Liver (tissue), 3 donors: ENCODE measurements around the gene NHP2.

Experiments used
- ATF3 ChIP-seq: IDR thresholded peaks from 2 replicates; pipeline ENCODE4 v1.6.1; 2016; ENCODE audit warnings: antibody characterized with exemption
- CTCF ChIP-seq: fragments of 150-350 bp; IDR thresholded peaks from 2 replicates; pipeline ENCODE4 v1.5.1; 2017; ENCODE audit warnings: improper control_type of control experiment, low read depth, low read length; ENCODE audit not compliant: missing input control
- EGR1 ChIP-seq, 2 donors: IDR thresholded peaks; 2 replicates each; pipeline ENCODE4 v1.6.1; 2016 to 2018; ENCODE audit warnings: antibody characterized with exemption in 2 of 2, low read depth in 2 of 2
- FOXA1 ChIP-seq: IDR thresholded peaks from 2 replicates; pipeline ENCODE4 v1.6.1; 2016; ENCODE audit warnings: antibody characterized with exemption
- GABPA ChIP-seq, 2 donors: IDR thresholded peaks in 1 of 2; conservative IDR thresholded peaks in 1 of 2; 2 replicates each; pipeline ENCODE4 v1.6.1; 2016; ENCODE audit warnings: antibody characterized with exemption in 2 of 2, mild to moderate bottlenecking in 1 of 2, moderate library complexity in 1 of 2
- JUND ChIP-seq, 2 donors: IDR thresholded peaks; 2 replicates each; pipeline ENCODE4 v1.6.1; 2016; ENCODE audit warnings: antibody characterized with exemption in 2 of 2
- MAX ChIP-seq: IDR thresholded peaks from 2 replicates; pipeline ENCODE4 v1.6.1; 2016; ENCODE audit warnings: antibody characterized with exemption
- RAD21 ChIP-seq, 2 donors: IDR thresholded peaks; 2 replicates each; pipeline ENCODE4 v1.6.1; 2016; ENCODE audit warnings: antibody characterized with exemption in 2 of 2, mild to moderate bottlenecking in 2 of 2
- REST ChIP-seq: IDR thresholded peaks from 2 replicates; pipeline ENCODE4 v1.6.1; 2016; ENCODE audit warnings: antibody characterized with exemption, mild to moderate bottlenecking
- RXRA ChIP-seq, 2 donors: IDR thresholded peaks; 2 replicates each; pipeline ENCODE4 v1.6.1; 2017 to 2018; ENCODE audit warnings: antibody characterized with exemption in 2 of 2, mild to moderate bottlenecking in 1 of 2
- TAF1 ChIP-seq: conservative IDR thresholded peaks from 2 replicates; pipeline ENCODE4 v1.6.1; 2016; ENCODE audit warnings: antibody characterized with exemption, mild to moderate bottlenecking
- YY1 ChIP-seq: IDR thresholded peaks from 2 replicates; pipeline ENCODE4 v1.6.1; 2016; ENCODE audit warnings: antibody characterized with exemption, mild to moderate bottlenecking
- donor health status: healthy.
- donor health status: healthy.

- TF ChIP-seq CTCF (no peak), REST (no peak), TAF1 (no peak), ATF3 (no peak), MAX (no peak), JUND (IDR thresholded peaks at IDR 0.05) (no peak), EGR1 (IDR thresholded peaks at IDR 0.05; ENCODE audit: low read depth in 2 of 2) (no peak), GABPA (IDR thresholded peaks at IDR 0.05 in 1 of 2, conservative IDR thresholded peaks at IDR 0.05 in 1 of 2) (no peak), RXRA (IDR thresholded peaks at IDR 0.05) (peak in 1 of 2 donors; percentile 58), YY1 (no peak), FOXA1 (no peak), RAD21 (IDR thresholded peaks at IDR 0.05) (no peak)
These were observed 35.7 kb upstream of the NHP2 start for GRCh38 chr5:178189433-178189832.
